ENCODE measurements around the gene VOPP1.

DNA sequence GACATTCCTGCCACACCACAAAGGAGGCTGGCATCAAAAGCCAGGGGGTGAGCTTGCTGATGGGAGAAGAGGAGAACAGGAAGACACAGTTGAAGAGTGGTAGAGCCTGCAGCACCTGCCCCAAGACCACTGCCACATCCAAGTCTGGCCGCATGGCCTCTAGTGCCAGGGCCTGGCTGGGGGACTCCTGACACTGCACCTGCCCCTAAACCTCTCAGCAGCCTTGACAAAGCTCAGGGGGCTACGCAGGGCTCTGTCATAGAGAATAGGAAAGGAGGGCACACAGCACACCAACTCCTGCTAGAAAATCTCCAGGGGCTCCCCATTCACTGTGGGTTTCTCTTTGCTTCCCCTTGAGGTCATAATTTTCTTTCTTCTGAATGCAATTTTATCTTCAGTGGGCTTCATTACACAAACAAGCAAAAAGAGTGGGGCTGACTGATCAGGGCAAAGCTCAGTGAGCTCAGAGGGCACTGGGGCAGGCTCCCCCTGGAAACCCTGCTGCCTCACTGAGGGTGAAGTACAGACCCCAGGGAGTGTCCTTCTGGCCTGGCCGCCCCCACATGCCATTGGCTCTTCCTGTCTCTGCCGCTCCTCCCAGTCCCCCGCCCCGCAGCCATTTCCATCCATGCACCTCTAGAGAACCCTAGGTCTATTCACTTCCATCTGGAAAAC, 37.2 kb downstream of the VOPP1 start:
- TF ChIP-seq YY1 (IDR thresholded peaks at IDR 0.05; ENCODE audit: insufficient read depth, insufficient read length) (no peak), ZNF274 (IDR thresholded peaks at IDR 0.05; ENCODE audit: low read depth, low read length) (no peak)

Data from NT2/D1 (cell line).